ENCODE results near the gene DTWD1. TPM values are rescaled to one million over a fixed set of nuclear protein-coding genes. Genes with fewer than 3 reads are reported as not detected.

Gene DTWD1
- total and polyA plus RNA-seq, 2 of the 13 experiments (the other 11 are each of a cell fraction or from before 2014, with no cell fraction given), result 12.7 to 18.3 TPM

DNA sequence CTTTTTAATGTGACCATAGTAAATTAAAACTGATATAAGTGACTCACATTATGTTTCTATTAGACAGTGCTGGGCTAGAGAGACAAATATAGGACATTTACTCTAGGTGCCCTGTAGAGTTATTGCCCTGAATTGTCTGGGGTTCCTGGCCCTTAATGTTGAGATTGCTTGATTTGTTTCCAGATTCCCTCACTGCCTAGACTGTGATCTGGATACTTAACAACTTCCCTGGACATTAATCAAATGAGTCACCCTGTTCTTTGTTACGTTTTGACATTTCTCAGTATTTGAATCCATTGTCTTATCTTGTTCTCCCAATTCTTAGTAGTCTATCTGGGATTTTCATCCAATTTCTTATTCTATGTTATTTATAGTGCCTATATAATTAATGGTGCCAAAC, 65.8 kb downstream of the DTWD1 start (continued):
- TF ChIP-seq ZNF766 (CRISPR knock-in tag; IDR thresholded peaks at IDR 0.05; ENCODE audit: borderline replicate concordance) (no peak), ZNF3 (CRISPR knock-in tag; IDR thresholded peaks at IDR 0.05) (no peak), ZSCAN25 (CRISPR knock-in tag; IDR thresholded peaks at IDR 0.05) (no peak), CCDC6 (CRISPR knock-in tag; IDR thresholded peaks at IDR 0.05) (no peak), ATF1 (CRISPR knock-in tag; IDR thresholded peaks at IDR 0.05) (no peak), ZNF678 (CRISPR knock-in tag; IDR thresholded peaks at IDR 0.05) (no peak), ZNF335 (CRISPR knock-in tag; IDR thresholded peaks at IDR 0.05) (no peak), ZFP36L2 (CRISPR knock-in tag; IDR thresholded peaks at IDR 0.05) (no peak), SRSF4 (IDR thresholded peaks at IDR 0.05; ENCODE audit: low read depth, low read length, poor library complexity, severe bottlenecking) (no peak)
- TF ChIP-seq, protein P1, sequence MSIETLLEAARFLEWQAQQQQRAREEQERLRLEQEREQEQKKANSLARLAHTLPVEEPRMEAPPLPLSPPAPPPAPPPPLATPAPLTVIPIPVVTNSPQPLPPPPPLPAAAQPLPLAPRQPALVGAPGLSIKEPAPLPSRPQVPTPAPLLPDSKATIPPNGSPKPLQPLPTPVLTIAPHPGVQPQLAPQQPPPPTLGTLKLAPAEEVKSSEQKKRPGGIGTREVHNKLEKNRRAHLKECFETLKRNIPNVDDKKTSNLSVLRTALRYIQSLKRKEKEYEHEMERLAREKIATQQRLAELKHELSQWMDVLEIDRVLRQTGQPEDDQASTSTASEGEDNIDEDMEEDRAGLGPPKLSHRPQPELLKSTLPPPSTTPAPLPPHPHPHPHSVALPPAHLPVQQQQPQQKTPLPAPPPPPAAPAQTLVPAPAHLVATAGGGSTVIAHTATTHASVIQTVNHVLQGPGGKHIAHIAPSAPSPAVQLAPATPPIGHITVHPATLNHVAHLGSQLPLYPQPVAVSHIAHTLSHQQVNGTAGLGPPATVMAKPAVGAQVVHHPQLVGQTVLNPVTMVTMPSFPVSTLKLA (IDR thresholded peaks at IDR 0.05), result no peak

DNA sequence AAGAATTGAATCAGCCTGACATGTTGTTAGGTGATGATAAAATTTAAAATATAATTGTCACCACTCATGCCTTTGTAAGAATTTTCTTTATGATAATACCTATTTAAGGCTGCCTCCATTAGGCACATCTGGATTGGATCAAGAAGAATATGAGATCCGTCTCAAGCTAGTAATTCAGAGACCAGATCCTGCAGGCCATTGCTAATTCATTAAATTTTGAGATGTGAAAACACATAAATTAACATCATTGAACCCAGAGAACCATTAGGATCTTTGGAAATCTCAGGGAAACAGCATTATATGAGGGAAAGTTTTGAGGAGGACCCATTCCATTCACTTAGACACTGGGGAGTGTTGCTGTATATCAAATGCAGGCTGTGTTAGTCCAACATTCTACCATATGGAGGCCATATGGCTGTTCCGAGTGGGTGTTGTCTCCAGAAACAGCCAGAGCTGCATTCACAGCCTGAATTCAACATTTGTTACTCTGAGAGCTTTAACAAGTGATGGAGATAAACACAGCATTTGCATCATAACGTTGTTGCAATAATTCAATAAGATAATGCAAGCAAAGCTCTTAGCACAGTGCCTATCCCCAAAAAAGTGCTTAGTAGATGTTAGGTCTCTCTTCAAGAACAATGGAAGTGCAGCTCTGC, 67.4 kb downstream of the DTWD1 start:
- Histone ChIP-seq H3K4me1 (ENCODE audit: insufficient read depth, low read length) (no peaks in the 10 kb centered on the region), H3K4me2 (ENCODE audit: low read depth, low read length) (no peak overlapping the region), H3K79me2 (ENCODE audit: insufficient read depth, low read length) (no peaks in the 10 kb centered on the region), H3K36me3 (replicated peaks in 1 of 2; ENCODE audit: control insufficient read depth in 1 of 2, insufficient read depth in 2 of 2, low read length in 2 of 2) (no peaks in the 10 kb centered on the region), H3K9ac (ENCODE audit: insufficient read depth, low read depth, low read length) (no peak overlapping the region), H3K9me3 (ENCODE audit: low read length) (no peaks in the 10 kb centered on the region), H2AFZ (ENCODE audit: low read length) (no peak overlapping the region), H4K20me1 (ENCODE audit: insufficient read depth, low read length) (no peaks in the 10 kb centered on the region), H3K4me3 (replicated peaks in 1 of 3; ENCODE audit: insufficient read depth in 1 of 3, low read depth in 2 of 3, low read length in 3 of 3) (no peak overlapping the region), H3K27me3 (ENCODE audit: control insufficient read depth in 1 of 2, insufficient read depth in 2 of 2, low read length in 2 of 2) (no peaks in the 10 kb centered on the region), H3K27ac (ENCODE audit: extremely low read length, insufficient read depth, low read length) (no peak overlapping the region)
- no TSS peak for BruUV-seq (replicated peaks)
- in situ Hi-C loops (cut with HindIII; ENCODE audit: extremely low pct_ligation_motif_present, low pct_unique_long_range_greater_than_20kb), result no loop called here
- CTCF ChIA-PET (ENCODE audit: low intra/inter-chr PET ratio, low total read pairs), result no interaction called here
- DNase-seq (ENCODE audit: low spot score), result no peak
- POLR2A ChIA-PET, result no interaction called here
- intact Hi-C loops (cut with micrococcal nuclease; ENCODE audit: unreplicated experiment), result no loop called here
- ATAC-seq, result no peak
- 0% methylated on average over 3 of the region's 3 CpGs for WGBS (ENCODE audit: low lambda C conversion rate)
- TF ChIP-seq ZNF567 (CRISPR knock-in tag; IDR thresholded peaks at IDR 0.05; ENCODE audit: borderline replicate concordance), result no peak
- no peak for TF ChIP-seq HMG20B (CRISPR knock-in tag; conservative IDR thresholded peaks at IDR 0.05)
- TF ChIP-seq, protein P2, sequence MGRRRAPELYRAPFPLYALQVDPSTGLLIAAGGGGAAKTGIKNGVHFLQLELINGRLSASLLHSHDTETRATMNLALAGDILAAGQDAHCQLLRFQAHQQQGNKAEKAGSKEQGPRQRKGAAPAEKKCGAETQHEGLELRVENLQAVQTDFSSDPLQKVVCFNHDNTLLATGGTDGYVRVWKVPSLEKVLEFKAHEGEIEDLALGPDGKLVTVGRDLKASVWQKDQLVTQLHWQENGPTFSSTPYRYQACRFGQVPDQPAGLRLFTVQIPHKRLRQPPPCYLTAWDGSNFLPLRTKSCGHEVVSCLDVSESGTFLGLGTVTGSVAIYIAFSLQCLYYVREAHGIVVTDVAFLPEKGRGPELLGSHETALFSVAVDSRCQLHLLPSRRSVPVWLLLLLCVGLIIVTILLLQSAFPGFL (CRISPR knock-in tag; IDR thresholded peaks at IDR 0.05), result no peak
- FAIRE-seq, result no peak

Data from HepG2 (cell line).